Mononuclear cell (primary cell): ENCODE measurements around the gene SZT2. TPM values are rescaled to one million over a fixed set of nuclear protein-coding genes. Genes with fewer than 3 reads are reported as not detected.

Source experiments
- H3K27me3 ChIP-seq: 2 replicates; pipeline ENCODE4 v1.6.0; 2011; ENCODE audit warnings: low read length, control low read depth; ENCODE audit not compliant: insufficient read depth
- H3K4me1 ChIP-seq: 2 replicates; pipeline ENCODE4 v1.5.1; 2011; ENCODE audit warnings: mild to moderate bottlenecking, low read length, control low read depth; ENCODE audit not compliant: insufficient read depth
- H3K4me3 ChIP-seq: 2 replicates; pipeline ENCODE4 v1.5.1; 2011; ENCODE audit warnings: mild to moderate bottlenecking, low read length, moderate library complexity
- H3K9me3 ChIP-seq: 2 replicates; pipeline ENCODE4 v1.5.1; 2011; ENCODE audit warnings: low read depth, mild to moderate bottlenecking, control low read depth, low read length
- total RNA-seq: library from RNA; depleted of rRNA; stranded (reverse); fragments of >200 nt; gene quantifications from one replicate; pipeline ENCODE4 v1.2.3, GENCODE V29; 2012

Gene SZT2
- total RNA-seq, result 26.9 TPM

DNA sequence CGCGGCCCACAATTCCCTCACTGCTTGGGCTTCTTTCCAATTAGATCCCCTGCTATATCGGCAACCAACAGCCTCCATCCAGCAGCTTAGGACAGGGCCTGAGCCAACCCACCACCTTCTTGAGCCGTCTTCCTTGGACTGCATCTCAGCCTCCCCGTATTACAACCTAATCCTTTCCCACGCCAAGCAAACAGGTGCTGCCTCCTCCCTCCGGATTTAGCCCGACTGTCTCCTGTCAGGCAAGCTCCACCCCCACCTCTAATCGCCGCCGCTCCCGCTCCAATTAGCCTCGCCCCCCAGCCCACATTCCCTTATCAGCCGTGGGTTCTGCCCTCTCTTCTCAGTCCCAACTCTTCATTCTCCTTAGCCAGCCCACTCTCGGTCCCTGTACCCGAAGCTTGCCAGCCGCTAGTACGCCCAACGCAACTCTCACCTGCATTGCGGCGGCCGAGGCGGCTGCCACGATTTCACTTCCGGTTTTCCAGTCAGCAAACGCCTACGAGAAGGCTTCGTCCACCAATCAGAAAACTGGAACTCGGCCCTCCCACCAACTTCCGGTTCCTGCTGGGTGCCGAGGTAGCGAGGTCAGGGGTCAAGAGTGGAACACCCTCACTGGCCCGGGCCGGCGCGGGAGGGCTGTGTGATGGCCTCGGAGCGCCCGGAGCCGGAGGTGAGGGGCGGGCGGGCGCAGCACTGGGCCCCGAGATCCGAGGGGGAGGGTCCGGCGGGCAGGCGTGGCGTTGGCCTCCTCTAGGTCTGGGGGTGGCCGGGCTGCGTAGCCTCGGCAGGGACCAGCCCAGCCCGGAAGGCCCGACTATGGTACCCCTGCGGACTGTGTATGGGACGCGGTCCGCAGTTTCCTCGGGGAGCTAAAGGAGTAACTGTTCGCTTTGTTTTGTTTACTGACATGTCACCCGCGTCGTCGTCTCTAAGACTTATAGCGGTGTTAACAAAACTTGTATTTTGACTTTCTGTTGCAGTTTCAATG, at the start of gene SZT2, which contains the start of gene MED8:
SZT2 (plus strand) TSS at position 574 of the 988 bp plus-strand sequence; CDS start at position 644, 70 bp downstream.
MED8 (minus strand) TSS at position 475 of the 988 bp plus-strand sequence; CDS start at position 439, 36 bp downstream.
- H3K4me1 ChIP-seq, result peaks cover 32% of the 10 kb centered on the region
- H3K4me3 ChIP-seq, result peak within 1 kb of the TSS; percentile 91
- no peaks in the 10 kb centered on the region for H3K9me3 ChIP-seq
- H3K27me3 ChIP-seq, result no peaks in the 10 kb centered on the region

DNA sequence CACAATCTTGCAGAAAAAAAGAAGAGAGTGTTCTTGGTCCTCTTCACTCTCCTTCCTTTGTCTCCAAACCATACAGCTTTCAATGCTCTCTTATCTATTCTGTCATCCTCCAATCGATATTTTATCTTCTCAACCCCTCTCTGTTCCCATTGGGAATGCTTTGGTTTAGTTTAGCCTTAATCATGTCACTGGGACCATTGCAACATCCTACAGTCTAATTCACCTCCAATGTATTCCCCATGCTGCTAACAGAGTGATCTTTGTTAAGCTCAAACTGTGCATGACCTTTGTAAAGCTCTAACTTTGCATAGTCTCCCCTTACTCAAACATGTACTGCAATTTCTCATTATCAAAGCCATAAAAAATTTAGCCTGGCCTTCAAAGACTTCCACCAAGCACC, 49.1 kb upstream of the SZT2 start:
- Histone ChIP-seq H3K4me1 (no peaks in the 10 kb centered on the region), H3K4me3 (no peak overlapping the region), H3K27me3 (no peaks in the 10 kb centered on the region), H3K9me3 (no peaks in the 10 kb centered on the region)

DNA sequence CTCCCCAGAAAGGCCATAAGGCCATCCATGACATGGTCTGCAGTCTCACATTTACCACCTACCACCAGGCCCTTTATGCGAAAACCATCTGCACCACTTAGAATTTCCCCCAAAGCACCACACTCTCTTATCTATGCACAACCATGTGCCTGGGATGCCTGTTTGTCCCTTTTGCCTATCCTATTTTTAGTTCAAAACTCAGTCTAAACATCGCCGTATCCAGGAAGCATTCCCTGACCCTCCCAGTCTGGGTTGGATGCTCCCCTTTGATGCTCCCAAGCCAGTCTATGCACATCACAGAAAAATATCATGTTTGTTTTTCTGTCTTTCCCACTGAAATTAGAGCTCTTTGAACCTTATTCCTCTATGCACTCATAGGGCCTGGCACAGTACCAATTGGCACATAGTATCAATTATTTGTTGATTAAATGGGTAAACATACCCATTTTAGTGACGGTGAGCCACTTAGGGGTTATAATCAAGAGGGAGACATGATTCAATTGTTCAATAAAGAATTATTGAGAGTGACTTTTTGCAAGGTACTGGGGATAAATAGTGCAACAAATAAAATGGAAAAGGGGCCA, 45.3 kb upstream of the SZT2 start:
- no peaks in the 10 kb centered on the region for H3K4me1 ChIP-seq
- H3K27me3 ChIP-seq, result no peaks in the 10 kb centered on the region
- H3K9me3 ChIP-seq, result no peaks in the 10 kb centered on the region
- H3K4me3 ChIP-seq, result no peak overlapping the region

DNA sequence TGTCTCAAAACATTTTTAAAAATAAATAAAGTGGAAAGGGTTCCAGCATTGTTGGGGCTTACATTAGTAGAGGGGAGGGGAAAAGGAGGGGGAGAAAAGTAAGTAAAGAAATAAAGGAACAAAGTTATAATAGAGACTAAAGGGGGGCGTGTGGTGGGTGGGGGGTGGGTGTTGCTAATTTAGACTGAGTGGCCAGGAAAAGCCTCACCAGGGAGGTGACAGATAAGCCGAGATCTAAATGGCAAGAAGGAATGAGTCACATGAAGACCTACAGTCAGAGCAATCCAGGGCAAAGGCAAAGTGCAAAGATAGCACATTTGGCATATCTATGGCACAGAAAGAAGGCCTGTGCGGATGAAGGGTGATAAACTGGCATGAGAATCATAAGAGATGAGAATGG, 44.6 kb upstream of the SZT2 start:
- H3K4me1 ChIP-seq, result no peaks in the 10 kb centered on the region
- no peak overlapping the region for H3K4me3 ChIP-seq
- H3K9me3 ChIP-seq, result no peaks in the 10 kb centered on the region
- no peaks in the 10 kb centered on the region for H3K27me3 ChIP-seq

- Histone ChIP-seq H3K9me3 (no peaks in the 10 kb centered on the region), H3K27me3 (no peaks in the 10 kb centered on the region), H3K4me1 (no peaks in the 10 kb centered on the region), H3K4me3 (no peak overlapping the region)
These were observed 43.1 kb upstream of the SZT2 start for GRCh38 chr1:43346636-43347035.

DNA sequence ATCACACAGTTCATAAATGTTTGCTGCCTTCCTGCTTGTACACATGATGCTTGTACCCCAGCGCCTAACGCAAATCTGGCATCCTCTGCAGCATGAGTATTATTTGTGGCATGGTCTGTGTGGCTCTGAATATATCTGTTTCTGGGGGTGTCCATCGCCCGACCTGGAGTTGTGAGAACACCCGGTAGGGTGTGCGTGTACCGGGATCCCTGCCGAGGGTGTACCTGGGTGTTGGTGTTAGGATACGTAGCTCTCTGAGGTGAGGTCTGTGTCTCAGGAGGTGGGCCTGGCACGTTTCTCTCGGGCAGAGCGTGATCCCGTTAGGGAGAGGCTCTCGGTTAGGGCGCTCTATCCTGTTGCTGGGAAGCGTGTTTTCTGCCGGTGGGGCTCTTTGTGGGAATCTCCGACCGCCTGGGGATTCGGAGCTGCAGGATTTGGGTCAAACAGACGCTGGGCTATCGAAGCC, 41.3 kb upstream of the SZT2 start:
- Histone ChIP-seq H3K27me3 (no peaks in the 10 kb centered on the region), H3K4me1 (no peaks in the 10 kb centered on the region), H3K4me3 (no peak overlapping the region), H3K9me3 (no peaks in the 10 kb centered on the region)

GRCh38 chr1:43348809-43349593, 40.7 kb upstream of the SZT2 start:
- Histone ChIP-seq H3K4me3 (peak overlapping the region; percentile 13), H3K4me1 (no peaks in the 10 kb centered on the region), H3K27me3 (no peaks in the 10 kb centered on the region), H3K9me3 (no peaks in the 10 kb centered on the region)

GRCh38 chr1:43349594-43350306, 39.9 kb upstream of the SZT2 start:
- Histone ChIP-seq H3K4me3 (peak overlapping the region; percentile 13), H3K27me3 (no peaks in the 10 kb centered on the region), H3K9me3 (no peaks in the 10 kb centered on the region), H3K4me1 (no peaks in the 10 kb centered on the region)

DNA sequence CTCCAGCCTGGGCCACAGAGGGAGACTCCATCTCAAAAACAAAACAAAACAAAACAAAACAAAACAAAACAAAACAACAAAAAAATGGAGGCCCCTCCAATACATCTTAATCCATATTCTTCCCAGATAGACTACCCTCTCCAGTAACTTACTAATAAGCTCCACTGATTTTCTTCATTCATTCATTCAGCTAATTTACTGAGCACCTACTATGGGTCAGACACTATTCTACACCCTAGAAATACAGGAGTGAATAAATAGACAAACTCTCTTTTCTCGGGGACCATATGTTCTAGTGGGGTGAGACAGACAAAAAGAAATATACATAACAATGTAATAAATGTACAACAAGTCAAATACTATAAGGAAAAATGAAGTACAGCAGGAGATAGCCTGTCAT, 38.7 kb upstream of the SZT2 start:
- no peaks in the 10 kb centered on the region for H3K27me3 ChIP-seq
- no peak overlapping the region for H3K4me3 ChIP-seq
- H3K9me3 ChIP-seq, result no peaks in the 10 kb centered on the region
- H3K4me1 ChIP-seq, result no peaks in the 10 kb centered on the region

DNA sequence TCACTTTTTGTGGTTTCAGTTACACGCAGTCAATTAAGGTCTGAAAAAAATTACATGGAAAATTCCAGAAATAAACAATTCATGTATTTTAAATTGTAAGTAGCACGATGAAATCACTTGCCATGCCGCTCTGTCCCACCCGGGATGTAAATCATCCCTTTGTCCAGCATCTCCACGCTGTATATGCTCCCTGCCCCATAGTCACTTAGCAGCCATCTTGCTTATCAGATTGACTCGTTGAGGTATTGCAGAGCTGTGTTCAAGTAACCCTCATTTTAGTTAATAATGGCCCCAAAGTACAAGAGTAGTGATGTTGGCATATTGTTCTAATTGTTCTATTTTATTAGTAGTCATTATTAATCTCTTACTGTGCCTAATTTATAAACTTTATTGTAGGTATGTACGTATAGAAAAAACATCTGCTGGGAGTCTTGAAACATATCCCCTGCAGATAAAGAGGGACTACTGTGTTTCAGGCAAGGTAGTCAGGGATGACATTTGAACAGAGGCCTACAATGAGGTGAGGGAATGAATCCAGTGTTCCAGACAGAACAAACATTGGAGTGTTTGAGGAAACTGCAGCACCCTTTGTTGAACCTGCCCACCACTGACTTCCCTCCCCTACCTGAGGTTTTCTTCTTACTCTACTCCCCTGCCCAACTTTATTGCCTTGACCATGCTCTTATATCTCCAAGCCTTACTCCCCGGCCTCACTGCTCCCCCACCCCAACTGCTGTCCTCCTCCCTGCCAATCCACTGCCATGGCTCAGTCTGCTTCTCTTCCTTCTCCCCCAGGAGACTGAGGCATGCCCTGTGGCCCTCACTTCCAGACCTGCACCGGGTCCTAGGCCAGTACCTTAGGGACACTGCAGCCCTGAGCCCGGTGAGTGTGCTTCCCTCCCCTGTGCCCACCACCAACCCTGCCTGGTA, 38.0 kb upstream of the SZT2 start:
- Histone ChIP-seq H3K4me1 (no peaks in the 10 kb centered on the region), H3K4me3 (no peak overlapping the region), H3K27me3 (no peaks in the 10 kb centered on the region), H3K9me3 (no peaks in the 10 kb centered on the region)

GRCh38 chr1:43352351-43352705, 37.4 kb upstream of the SZT2 start:
- no peaks in the 10 kb centered on the region for H3K27me3 ChIP-seq
- no peak overlapping the region for H3K4me3 ChIP-seq
- H3K4me1 ChIP-seq, result no peaks in the 10 kb centered on the region
- no peaks in the 10 kb centered on the region for H3K9me3 ChIP-seq

GRCh38 chr1:43352881-43353280, 36.8 kb upstream of the SZT2 start:
- H3K9me3 ChIP-seq, result no peaks in the 10 kb centered on the region
- H3K4me3 ChIP-seq, result no peak overlapping the region
- H3K4me1 ChIP-seq, result peaks cover 4% of the 10 kb centered on the region
- no peaks in the 10 kb centered on the region for H3K27me3 ChIP-seq

DNA sequence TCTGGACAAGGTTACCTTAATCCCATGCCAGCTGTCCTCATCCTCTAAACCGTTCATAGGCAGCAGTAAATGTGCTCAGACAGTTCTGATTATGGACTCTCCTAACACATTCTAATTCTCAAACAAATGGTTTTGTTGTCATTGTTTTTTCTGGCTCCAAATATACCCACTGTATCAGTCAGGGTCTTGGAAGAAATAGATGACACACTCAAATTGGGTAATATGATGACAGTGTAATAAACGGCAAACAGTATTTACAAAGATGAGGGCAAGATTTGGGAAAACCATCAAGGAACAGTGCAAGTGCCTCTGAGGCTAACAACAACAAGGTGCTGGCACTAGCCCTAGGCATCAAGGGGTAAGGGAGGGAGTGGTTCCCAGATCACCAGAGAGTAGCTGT, 35.2 kb upstream of the SZT2 start:
- H3K4me3 ChIP-seq, result no peak overlapping the region
- no peaks in the 10 kb centered on the region for H3K9me3 ChIP-seq
- H3K4me1 ChIP-seq, result peaks cover 15% of the 10 kb centered on the region
- no peaks in the 10 kb centered on the region for H3K27me3 ChIP-seq

DNA sequence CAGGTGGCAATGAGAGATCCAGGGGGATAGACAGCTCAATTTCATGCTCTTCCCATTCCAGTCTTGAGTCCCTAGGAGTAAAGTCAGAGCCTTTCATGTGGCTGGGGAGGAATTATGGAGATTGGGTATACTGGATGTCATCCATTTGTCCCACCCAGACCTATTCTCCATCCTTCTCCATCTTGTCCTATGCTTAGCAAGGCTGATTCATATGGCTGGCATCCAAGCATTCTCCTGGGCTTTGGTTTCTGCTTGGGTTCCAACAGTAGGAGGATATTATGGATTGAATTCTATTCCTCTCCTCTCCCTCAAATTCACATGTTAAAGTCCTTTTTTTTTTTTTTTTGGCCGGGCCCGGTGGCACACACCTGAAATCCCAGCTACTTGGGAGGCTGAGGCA, 34.8 kb upstream of the SZT2 start:
- Histone ChIP-seq H3K4me1 (peaks cover 20% of the 10 kb centered on the region), H3K4me3 (no peak overlapping the region), H3K9me3 (no peaks in the 10 kb centered on the region), H3K27me3 (no peaks in the 10 kb centered on the region)
